HG02678 (cell line): ENCODE data around the gene C11orf54.

Experiments used
- ATAC-seq: cut with Tn5 transposase; IDR thresholded peaks from one replicate; pipeline ENCODE4 v1.9.1; 2021; ENCODE audit warnings: mild to moderate bottlenecking, moderate library complexity; ENCODE audit not compliant: unreplicated experiment

Gene C11orf54

DNA sequence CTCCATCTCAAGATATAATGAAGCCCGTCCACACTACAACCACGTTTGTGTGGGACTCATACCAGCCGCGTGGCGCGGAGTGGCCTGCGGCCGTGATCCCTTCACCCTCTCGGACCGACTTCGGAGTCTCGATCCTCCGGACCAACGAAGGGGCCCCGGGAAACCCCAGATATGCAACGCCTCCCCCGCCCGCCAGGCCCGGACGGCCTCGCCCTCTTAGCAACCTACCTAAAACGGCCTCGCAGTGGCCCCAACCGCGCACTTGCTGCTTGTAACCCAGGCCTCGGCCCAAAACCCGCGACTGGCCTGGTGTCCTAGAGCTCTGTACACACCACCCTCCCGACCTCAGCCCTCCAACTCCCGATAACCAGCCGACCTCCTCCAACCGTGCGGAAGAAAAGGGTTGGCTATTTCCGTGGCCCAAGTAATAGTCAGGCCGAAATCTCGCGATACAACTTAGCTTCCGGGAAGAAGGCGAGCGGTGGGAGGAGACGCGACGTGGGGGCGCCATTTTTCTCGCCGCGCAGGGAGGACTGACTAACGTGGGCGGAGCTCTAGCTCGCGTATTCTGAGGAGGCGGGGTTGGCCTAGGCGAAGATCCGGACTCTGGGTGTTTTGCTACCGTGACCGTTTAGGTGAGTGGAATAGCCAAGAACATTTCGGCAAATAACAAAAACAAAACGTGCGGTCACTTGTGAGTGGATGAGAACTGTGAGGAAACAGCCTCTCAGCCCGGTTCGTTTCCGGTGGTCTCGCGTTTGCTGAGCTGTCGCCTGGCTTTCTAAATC lies at the start of gene C11orf54, which contains the start of gene TAF1D:
Gene C11orf54 (plus strand): TSS at position 579 of the 788 bp plus-strand sequence. CDS start 5,722 bp downstream, outside the sequence.
Gene TAF1D (minus strand): TSS at position 402 of the 788 bp plus-strand sequence. CDS start 2,191 bp downstream, outside the sequence.
- ATAC-seq = peak; percentile 87

DNA sequence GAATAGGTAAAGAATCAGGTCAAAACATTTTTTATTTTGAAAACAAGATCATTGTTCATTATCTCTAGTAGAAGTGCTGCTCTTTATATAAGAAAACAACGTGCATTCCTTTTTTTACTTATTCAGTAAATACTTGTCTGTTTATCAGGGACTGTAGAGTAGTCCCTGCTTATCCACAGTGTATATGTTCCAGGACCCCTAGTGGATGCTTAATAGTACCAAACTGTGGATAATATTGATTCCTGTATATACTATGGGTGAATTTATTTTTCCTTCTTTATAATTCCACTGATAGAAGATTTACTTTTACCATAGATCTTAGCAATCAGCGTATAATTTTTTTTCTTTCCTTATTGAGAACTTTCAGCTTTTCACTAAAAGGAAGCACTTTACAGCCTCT lies 47.4 kb upstream of the C11orf54 start:
- ATAC-seq = no peak

DNA sequence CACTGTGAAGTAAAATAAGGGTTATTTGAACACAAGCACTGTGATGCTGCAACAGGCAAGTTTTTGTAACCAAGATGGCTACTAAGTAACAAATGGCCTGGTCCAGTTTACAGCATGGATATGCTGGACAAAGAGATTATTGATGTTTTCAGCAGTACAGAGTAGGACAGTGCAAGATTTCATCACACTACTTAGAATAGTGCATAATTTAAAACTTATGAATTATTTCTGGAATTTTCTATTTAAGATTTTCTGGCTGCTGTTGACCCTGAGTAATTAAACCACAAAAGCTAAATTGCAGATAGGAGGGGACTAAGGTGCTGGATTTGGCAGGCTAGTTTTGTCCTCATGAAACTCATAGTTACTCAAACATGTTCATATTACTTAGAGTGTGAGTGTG lies 46.9 kb upstream of the C11orf54 start:
- no peak for ATAC-seq

- no peak for ATAC-seq
These were observed 43.9 kb upstream of the C11orf54 start for GRCh38 chr11:93697611-93698010.

- ATAC-seq = no peak
These were observed 40.6 kb upstream of the C11orf54 start for GRCh38 chr11:93700830-93701229.

GRCh38 chr11:93704237-93704636 lies 37.2 kb upstream of the C11orf54 start:
- ATAC-seq = no peak

GRCh38 chr11:93710239-93710638 lies 31.2 kb upstream of the C11orf54 start:
- no peak for ATAC-seq

GRCh38 chr11:93712678-93713077 lies 28.8 kb upstream of the C11orf54 start:
- ATAC-seq = no peak

DNA sequence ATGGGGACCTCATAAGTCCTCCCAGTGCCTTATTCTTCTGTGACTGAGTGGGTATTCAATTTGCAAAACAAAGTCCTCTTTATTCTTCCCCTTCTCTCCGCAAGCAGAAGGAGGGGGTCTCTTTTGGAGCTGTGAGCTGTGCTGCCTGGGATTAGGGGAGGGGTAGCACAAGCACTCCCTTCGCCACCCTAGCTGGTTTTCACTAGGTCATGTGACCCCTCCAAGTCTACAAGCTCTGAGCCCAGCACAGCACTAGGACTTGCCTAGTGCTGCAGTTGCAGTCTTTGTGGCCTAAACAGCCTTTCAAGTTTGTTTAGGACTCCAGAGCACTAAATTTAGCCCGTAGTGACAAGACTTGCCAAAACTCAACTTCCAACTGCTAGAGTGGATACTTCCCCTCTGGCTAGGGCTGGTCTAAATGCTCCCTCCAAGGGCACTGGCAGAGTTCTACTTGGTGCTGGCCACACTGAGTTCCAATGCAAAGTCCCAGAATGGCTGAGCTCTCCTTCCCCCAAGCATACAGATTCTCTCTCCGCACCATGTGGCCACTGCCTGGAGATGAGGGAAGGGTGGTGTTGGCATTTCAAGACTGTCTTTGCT lies 25.6 kb upstream of the C11orf54 start:
- ATAC-seq = no peak

GRCh38 chr11:93717501-93717900 lies 24.0 kb upstream of the C11orf54 start:
- ATAC-seq = no peak

DNA sequence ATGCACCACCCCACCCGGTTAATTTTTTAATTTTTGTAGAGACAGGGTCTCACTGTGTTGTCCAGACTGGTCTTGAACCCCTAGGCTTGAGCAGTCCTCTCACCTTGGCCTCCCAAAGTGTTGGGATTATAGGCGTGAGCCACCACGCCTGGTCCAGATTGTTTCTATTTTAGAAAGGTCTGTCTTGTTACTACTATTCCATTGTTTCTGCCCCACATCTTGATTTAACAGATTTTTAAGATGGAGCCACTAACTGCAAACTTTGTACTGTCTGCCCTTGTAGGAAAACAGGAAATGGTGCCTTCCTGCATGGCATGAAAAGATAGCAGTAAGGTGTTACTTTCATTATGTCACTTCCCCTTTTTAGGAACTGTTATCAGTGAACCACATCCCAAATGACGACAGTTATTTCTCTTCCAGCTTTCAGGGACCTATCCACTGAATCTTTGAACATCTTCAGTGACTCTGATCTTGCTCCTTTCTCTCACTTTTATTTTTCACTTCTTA lies 23.4 kb upstream of the C11orf54 start:
- peak; percentile 76 for ATAC-seq

GRCh38 chr11:93719310-93719709 lies 22.2 kb upstream of the C11orf54 start:
- ATAC-seq = no peak

GRCh38 chr11:93720522-93720921 lies 20.9 kb upstream of the C11orf54 start:
- no peak for ATAC-seq

DNA sequence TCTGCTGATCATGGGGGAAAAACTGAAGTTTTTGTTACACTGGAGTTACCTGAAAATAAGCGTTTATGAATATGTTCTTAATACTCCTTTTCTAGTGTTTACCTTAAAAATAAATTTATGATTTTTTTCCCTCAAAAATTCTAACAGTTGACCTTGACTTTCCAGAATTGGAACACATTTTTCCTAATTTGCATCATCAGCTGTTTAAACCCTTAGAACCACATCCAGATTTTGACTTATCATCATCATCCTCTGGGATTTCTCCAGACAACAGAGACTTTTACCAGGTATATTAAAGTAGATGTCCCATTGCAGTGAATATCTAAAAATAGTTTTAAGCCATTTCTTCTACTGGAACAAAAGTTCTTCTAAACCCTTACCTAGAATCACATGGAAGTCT lies 17.4 kb upstream of the C11orf54 start:
- no peak for ATAC-seq

- ATAC-seq = no peak
These were observed 13.3 kb upstream of the C11orf54 start for GRCh38 chr11:93727985-93728791.

DNA sequence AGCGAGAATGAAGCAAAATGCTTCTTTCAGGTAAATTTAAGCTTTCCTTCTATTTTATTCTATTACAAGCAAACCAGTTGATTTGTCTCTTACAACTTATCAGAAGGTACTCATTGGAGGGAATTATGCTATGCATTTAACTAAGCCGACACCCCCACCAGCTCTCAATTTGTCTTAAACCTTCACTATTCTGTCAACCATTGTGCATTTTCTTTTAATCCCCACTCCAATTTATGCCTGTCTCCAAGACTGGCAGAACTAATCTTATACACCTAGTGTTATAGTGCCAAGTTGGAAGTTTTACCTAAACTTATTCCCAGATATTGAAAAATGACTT lies 12.7 kb upstream of the C11orf54 start:
- ATAC-seq = no peak

- ATAC-seq = no peak
These were observed 12.3 kb upstream of the C11orf54 start for GRCh38 chr11:93729129-93729616.

GRCh38 chr11:93730108-93731107 lies 11.1 kb upstream of the C11orf54 start:
- ATAC-seq = no peak

DNA sequence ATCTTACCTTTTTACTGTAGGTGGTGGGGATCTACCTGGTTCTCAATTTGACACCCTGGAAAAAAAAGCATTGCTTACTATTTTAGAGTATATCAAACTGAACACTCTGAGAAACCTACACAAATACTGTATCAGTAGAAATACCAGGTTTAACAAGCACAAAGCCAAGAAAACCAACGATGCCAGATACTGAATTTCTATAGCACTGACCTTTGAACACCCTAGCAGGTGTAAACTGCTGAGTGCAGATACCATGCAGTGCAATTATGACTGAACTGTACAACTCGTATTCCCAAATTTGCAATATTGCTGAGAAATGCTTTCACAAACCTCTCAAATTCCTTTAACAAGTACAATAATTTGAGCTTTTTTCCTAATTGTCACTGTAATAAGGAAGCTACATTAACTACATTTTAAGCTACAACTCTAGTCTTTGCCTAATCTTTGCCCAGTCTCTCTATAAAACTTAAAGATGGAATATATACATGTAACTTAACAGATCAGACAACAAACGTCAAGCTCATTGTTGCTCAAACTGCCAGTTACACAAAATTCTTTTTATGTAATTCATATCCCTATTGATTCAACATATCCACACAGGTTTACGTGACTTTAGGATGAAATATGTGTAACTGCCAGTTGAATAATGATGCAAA lies 9.1 kb upstream of the C11orf54 start:
- no peak for ATAC-seq

DNA sequence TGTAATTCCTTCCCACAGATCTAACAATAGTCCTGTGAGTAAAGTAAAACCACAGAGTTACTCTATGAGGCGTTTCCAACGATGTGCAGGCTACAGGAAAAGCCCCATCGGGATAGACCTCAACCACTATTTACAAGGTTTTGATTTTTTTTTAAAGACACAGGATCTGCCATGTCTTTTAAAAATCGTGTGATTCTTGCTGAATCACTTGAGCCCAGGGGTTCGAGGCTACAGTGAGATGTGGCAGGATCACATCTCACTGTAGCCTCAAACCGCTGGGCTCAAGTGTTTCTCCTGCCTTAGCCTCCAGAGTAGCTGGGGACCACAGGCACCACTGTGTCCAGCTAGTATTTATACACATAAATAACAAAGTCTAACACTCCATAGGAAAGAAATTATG lies 8.0 kb upstream of the C11orf54 start:
- no peak for ATAC-seq
